ENCODE measurements around the gene ROPN1B.

Gene ROPN1B

DNA sequence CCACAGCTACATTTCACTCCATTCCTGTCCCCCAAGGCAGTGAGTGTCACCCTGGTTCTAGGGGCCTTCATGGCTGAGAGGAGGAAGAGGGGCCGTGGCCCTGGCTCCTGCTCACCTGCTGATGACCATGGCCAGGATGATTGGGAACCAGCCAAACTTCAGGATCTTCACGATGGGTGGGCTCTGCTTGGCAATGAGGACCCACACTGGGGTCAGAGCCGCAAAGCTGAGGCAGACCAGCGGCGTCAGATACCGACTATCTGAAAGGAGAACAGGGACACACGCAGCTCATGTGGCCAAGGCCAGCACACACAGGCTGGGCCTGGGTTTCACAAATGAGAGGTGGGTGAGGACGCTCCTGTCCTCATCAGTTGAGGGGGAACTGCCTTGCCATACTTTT lies 47.6 kb downstream of the ROPN1B start:
- TF ChIP-seq JUND (IDR thresholded peaks at IDR 0.05; ENCODE audit: low read depth) = no peak
- DNase-seq (ENCODE audit: low read depth in 1 of 2, low spot score in 1 of 2) = no peak
- in situ Hi-C loops (cut with HindIII; ENCODE audit: low pct_unique_long_range_greater_than_20kb, low sequenced_read_pairs) = no loop called here

DNA sequence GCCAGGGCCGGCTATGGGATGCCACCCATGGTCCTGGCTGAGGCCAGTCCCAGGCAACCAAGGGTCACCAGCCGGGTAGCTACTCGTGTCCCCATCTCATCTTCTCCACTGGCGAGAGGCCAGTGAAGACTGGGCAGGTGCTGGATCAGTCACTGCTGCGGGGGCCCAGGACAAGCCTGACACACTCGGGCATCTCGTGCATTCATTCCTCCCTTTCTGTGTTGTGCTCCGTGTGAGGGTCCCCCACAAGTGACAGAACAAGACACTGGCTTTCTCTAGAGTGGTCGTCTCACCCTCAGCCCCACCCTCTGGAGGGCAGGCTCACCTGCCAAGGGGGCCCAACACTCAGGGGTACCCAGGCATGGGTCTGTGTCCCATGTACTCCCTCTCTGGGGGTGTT lies 48.4 kb downstream of the ROPN1B start:
- TF ChIP-seq JUND (IDR thresholded peaks at IDR 0.05; ENCODE audit: low read depth) = no peak

DNA sequence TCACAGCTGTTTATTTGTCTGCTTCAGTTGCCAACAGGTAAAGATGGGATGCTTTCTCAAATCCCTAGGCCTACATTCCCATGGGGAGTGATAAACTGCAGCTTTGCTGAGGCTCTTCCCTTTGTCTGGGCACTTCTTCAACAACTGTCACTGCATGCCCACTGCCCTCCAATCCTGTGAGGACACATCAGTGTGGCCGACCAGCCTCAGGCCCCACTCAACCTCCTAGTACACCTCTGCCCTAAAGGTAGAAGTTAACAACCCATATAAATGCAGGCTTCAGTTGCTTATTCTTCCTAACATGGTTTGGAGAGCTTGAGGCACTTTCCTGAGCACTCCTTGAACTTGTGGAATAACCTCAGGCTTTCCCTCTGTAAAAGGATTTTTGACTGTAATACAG lies 49.6 kb downstream of the ROPN1B start:
- no peak for TF ChIP-seq JUND (IDR thresholded peaks at IDR 0.05; ENCODE audit: low read depth)
- DNase-seq (ENCODE audit: low read depth in 1 of 2, low spot score in 1 of 2) = no peak
- in situ Hi-C loops (cut with HindIII; ENCODE audit: low pct_unique_long_range_greater_than_20kb, low sequenced_read_pairs) = no loop called here

More for the DNA sequence above, 48.4 kb downstream of the ROPN1B start:
- DNase-seq (ENCODE audit: low read depth in 1 of 2, low spot score in 1 of 2) = no peak
- in situ Hi-C loops (cut with HindIII; ENCODE audit: low pct_unique_long_range_greater_than_20kb, low sequenced_read_pairs) = no loop called here

DNA sequence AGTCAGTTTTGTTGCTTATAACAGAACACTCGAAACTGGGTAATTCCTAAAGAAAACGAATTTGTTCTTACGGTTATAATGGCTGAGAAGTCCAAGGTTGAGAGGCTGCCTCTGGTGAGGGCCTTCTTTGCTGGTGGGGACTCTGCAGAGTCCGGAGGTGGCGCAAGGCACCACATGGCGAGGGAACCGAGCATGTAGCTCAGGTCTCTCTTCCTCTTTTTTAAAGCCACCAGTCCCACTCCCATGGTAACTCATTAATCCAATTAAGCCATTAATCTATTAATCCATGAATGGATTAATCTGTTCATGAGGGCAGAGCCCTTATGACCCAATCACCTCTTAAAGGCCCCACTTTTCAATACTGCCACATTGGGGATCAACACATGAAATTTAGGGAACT lies 50.0 kb downstream of the ROPN1B start:
- no peak for TF ChIP-seq JUND (IDR thresholded peaks at IDR 0.05; ENCODE audit: low read depth)
- in situ Hi-C loops (cut with HindIII; ENCODE audit: low pct_unique_long_range_greater_than_20kb, low sequenced_read_pairs) = no loop called here
- DNase-seq (ENCODE audit: low read depth in 1 of 2, low spot score in 1 of 2) = no peak

DNA sequence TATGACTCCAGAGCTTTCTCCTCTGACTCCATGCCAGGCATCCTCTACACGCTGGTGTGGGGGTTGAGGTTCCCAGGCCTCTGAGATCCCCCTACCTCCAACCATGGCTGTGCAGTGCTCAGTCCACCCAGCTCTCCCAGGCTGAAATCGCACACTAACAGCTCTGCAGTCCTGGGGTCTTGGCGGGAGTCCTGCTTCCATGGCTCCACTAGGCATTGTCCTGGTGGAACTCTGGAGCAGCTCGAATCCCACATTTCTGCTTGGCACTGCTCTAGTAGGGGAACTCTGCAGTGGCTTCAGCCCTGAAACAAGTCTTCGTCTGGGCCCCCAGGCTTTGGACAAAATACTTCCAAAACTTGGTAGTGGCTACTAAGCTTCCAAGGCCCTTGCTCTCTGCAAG lies 50.7 kb downstream of the ROPN1B start:
- no peak for TF ChIP-seq JUND (IDR thresholded peaks at IDR 0.05; ENCODE audit: low read depth)
- no peak for DNase-seq (ENCODE audit: low read depth in 1 of 2, low spot score in 1 of 2)
- in situ Hi-C loops (cut with HindIII; ENCODE audit: low pct_unique_long_range_greater_than_20kb, low sequenced_read_pairs) = no loop called here

DNA sequence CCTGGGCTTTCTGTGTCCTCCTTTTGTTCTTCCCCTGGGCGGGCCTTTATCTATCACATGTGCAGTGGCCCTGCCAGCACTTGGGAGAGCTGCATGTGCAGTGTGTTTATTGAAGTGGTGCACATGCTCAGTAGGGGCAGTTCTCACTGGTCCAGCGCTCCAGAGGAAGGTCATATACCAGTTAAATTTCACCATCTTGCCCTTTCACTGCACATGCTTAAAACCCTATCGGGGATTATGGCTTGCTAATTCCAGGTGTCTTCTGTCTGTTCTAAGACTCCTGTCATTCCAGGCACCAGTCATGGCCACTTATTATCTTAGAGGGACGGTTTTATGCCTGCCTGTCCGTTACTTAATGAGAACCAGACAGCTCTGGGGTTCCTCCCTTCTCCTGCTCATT lies 52.2 kb downstream of the ROPN1B start:
- DNase-seq (ENCODE audit: low read depth in 1 of 2, low spot score in 1 of 2) = no peak
- in situ Hi-C loops (cut with HindIII; ENCODE audit: low pct_unique_long_range_greater_than_20kb, low sequenced_read_pairs) = no loop called here
- TF ChIP-seq JUND (IDR thresholded peaks at IDR 0.05; ENCODE audit: low read depth) = no peak

DNA sequence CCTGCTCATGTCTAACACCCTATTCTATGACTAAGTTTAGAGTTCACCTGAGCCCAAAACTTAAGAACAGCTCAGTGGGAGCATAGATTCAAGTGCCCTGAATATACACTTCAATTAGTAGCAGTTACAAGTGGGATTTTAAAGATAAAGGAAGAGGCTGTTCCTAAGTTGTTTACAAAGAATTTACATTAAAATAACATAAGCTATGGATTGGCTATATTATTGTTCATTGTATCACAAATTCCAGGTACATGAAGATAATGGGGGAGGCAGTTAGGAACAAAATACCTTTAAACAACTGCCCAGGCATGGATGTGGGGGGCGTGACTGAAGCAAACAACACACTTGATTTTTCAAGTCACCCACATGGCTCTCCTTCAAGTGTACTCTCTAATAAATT lies 52.7 kb downstream of the ROPN1B start:
- no peak for TF ChIP-seq JUND (IDR thresholded peaks at IDR 0.05; ENCODE audit: low read depth)
- in situ Hi-C loops (cut with HindIII; ENCODE audit: low pct_unique_long_range_greater_than_20kb, low sequenced_read_pairs) = no loop called here
- no peak for DNase-seq (ENCODE audit: low read depth in 1 of 2, low spot score in 1 of 2)

DNA sequence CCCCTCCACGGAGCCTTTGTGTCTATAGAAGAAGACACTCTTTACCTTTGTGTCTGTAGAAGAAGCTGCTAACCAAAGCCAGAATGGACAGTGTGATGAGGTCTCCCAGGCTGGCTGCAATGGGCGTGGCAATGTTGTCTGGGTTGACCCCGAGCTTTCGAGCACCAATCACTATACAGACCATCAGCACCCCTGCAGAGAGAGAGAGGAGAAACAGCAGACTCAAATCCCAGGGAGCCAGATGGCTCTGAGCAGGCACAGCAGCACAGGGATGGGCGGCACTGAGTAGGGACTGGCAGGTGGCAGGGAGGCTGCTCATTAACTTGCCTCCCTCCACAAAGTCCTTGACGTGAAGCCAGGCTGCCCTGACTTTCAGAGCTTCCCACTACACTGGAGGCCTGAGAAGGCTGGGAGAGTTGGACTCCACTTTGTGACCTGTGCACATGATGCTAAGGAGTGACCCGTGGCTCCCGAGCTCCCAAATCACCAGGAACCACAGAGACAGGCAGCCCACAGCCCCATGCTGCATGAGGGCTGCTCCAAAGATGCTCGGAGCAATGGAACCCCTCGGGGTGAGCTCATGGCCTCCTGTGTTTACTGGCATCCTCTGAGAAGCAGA lies 53.9 kb downstream of the ROPN1B start:
- DNase-seq (ENCODE audit: low read depth in 1 of 2, low spot score in 1 of 2) = no peak
- no peak for TF ChIP-seq JUND (IDR thresholded peaks at IDR 0.05; ENCODE audit: low read depth)
- in situ Hi-C loops (cut with HindIII; ENCODE audit: low pct_unique_long_range_greater_than_20kb, low sequenced_read_pairs) = no loop called here

DNA sequence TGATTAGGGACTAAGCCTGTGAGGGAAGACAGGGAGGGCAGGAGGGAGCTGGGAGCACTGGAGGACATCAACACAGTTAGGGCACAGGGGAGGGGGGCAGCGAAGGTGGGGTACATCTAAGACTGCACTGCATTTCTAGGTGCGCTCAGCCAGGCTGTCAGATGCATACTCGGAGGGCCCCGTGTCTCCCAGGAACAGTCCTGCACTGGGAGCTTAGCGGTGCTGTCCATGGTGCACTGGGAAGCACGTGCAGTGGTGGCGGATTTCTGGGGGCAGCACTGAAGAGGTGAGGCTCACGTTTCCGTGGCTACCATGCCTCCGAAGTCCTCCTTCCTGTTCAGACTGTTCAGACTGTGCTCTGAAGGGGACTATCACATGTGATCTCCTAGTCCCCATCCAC lies 54.4 kb downstream of the ROPN1B start:
- no peak for DNase-seq (ENCODE audit: low read depth in 1 of 2, low spot score in 1 of 2)

DNA sequence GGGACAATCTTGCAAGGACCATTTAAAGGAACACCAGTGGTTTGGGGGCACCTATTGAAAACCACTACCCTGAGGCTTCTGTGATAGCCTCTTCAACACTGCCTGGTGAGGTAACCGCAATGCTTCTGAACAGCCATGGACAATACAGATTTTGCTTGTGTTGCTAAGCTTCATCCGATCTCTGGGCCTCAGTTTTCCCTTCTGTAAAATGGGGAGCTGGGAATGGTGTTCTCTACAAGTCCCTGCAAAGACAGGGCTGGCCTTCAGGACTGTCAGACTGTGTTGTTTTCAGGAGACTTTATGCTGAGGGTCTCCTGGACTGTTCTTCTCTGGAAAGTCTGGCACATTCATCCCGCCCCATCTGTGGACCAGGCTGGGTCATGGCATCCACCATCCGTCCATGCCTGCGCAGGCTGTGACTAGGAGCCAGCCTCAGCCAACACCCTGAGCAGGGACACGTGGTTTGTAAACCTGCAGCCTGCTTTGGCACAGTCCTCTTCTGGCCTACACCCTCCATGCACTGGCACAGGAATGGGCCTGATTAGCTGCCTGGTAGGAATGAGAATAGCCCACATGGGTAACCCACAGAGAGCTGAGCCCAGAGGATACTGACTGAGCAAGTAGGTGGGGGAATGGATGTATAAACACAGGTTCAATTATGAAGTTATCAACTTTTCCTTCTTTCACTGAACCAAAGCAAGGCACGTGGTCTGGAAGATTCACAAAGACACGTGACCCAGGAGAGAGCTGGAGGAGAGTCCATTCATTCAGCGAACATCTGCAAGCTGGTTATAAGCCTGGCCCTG lies 55.3 kb downstream of the ROPN1B start:
- in situ Hi-C loops (cut with HindIII; ENCODE audit: low pct_unique_long_range_greater_than_20kb, low sequenced_read_pairs) = no loop called here
- no peak for TF ChIP-seq JUND (IDR thresholded peaks at IDR 0.05; ENCODE audit: low read depth)
- DNase-seq (ENCODE audit: low read depth in 1 of 2, low spot score in 1 of 2) = no peak

More for the DNA sequence above, 54.4 kb downstream of the ROPN1B start:
- in situ Hi-C loops (cut with HindIII; ENCODE audit: low pct_unique_long_range_greater_than_20kb, low sequenced_read_pairs) = no loop called here
- TF ChIP-seq JUND (IDR thresholded peaks at IDR 0.05; ENCODE audit: low read depth) = no peak

DNA sequence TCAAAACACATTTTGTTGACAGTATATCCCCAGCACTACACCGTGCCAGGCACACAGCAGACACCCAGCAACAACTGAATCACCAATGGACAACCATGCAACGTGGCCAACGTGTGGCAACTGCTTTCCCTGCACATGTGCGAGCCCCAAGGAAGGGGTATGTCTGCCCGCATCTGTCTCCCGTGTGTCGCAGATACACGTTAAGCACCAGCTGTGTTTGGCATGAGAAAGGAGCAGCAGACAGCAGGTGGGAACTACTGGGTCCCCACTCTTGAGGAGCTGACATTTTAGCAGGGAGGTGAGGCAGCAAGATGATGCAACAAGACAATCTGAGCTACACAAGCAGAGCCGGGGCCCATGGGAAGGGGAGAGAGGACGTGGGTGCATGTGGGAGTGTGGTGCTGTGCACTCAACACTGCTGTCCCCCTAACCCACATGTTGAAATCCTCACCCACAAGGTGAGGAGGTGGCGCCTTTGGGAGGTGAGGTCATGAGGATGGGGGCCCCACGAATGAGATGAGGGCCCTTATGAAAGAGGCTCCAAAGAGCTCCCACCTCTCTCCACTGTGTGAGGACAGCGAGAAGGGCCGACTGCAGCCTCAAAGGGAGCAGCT lies 56.2 kb downstream of the ROPN1B start:
- no peak for TF ChIP-seq JUND (IDR thresholded peaks at IDR 0.05; ENCODE audit: low read depth)
- DNase-seq (ENCODE audit: low read depth in 1 of 2, low spot score in 1 of 2) = no peak
- in situ Hi-C loops (cut with HindIII; ENCODE audit: low pct_unique_long_range_greater_than_20kb, low sequenced_read_pairs) = no loop called here

DNA sequence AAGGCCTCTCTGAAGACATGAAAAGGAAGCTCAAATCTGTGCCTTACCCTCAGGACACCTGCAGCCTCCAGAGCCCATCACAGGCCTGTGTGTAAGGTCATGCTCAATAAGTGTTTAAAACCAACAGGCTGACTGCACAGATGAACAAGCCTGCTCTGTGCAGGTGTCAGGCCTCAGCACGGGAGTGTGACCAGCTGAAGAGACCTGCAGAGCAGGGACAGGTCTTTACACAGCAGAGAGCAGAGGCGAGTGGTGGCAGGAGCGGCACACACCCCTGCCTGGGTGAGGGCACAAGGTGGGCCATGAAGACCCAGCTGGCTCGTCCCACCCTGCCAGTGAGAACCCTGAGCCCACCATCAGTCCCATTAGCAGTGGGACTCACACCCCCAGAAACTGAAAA lies 56.9 kb downstream of the ROPN1B start:
- no peak for DNase-seq (ENCODE audit: low read depth in 1 of 2, low spot score in 1 of 2)
- no peak for TF ChIP-seq JUND (IDR thresholded peaks at IDR 0.05; ENCODE audit: low read depth)
- in situ Hi-C loops (cut with HindIII; ENCODE audit: low pct_unique_long_range_greater_than_20kb, low sequenced_read_pairs) = no loop called here

DNA sequence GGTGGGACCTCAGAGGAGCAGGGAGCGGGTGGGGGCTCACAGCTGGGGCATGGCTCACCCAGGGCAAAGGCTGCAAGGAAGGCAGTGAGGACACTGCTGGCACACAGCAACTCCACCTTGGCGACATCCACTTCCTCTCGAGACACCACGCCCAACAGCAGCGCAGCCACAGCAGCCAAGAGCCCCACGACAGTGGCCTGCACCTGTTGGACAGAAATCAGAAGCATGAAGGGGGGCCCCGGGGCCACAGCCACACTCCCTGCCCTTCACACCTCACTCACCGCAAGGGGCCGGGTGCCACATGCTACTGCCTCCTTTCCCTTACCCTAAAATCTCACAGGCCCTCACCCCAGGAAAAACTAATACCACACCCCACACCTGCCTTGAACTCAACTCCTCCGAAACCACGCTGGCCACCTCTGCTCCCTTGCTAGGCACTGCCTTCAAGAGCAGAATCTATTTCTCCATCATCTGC lies 57.3 kb downstream of the ROPN1B start:
- in situ Hi-C loops (cut with HindIII; ENCODE audit: low pct_unique_long_range_greater_than_20kb, low sequenced_read_pairs) = no loop called here
- no peak for TF ChIP-seq JUND (IDR thresholded peaks at IDR 0.05; ENCODE audit: low read depth)
- DNase-seq (ENCODE audit: low read depth in 1 of 2, low spot score in 1 of 2) = no peak

Data from T47D (cell line).